Thyroid gland (tissue), 4 donors: Measurements from ENCODE around the gene CTSO. TPM values are rescaled to one million over a fixed set of nuclear protein-coding genes. Genes with fewer than 3 reads are reported as not detected.

Source experiments
- DNase-seq, 2 donors: peaks; one replicate each; pipeline ENCODE4 v3.0.0-alpha.2; 2019
- H3K27ac ChIP-seq, 3 donors: fragments of 200-600 bp; sonication (generic); 1 replicate in 2 of 3; 2 replicates in 1 of 3; pipeline ENCODE4 v1.5.1; 2016 to 2019; ENCODE audit warnings: mild to moderate bottlenecking in 1 of 3, moderate library complexity in 1 of 3
- H3K27me3 ChIP-seq: fragments of 200-600 bp; sonication (generic); one replicate; pipeline ENCODE4 v1.5.1; 2019
- H3K36me3 ChIP-seq, 2 donors: fragments of 200-600 bp; sonication (generic); one replicate each; pipeline ENCODE4 v1.5.1; 2016 to 2019
- H3K4me1 ChIP-seq, 2 donors: fragments of 200-600 bp; sonication (generic); one replicate each; pipeline ENCODE4 v1.5.1; 2017 to 2019
- H3K4me3 ChIP-seq, 3 donors: fragments of 200-600 bp; sonication (generic); replicated peaks in 1 of 3; 1 replicate in 2 of 3; 2 replicates in 1 of 3; pipeline ENCODE4 v1.5.1; 2016; ENCODE audit warnings: mild to moderate bottlenecking in 1 of 3
- H3K9me3 ChIP-seq: fragments of 200-600 bp; sonication (generic); one replicate; pipeline ENCODE4 v1.5.1; 2017
- CTCF ChIP-seq, 6 experiments: fragments of 200-600 bp in 3 of 6; fragments of 450-650 bp in 3 of 6; sonication (generic) in 3 of 6; IDR thresholded peaks; one replicate each; pipeline ENCODE4 v1.5.1; 2016 to 2019; ENCODE audit warnings: antibody characterized with exemption in 6 of 6, mild to moderate bottlenecking in 2 of 6, inconsistent platforms in 1 of 6, moderate library complexity in 1 of 6
- POLR2A ChIP-seq, 2 donors: fragments of 450-650 bp; IDR thresholded peaks; one replicate each; pipeline ENCODE4 v1.6.1; 2017; ENCODE audit warnings: antibody characterized with exemption in 2 of 2, mild to moderate bottlenecking in 2 of 2, moderate library complexity in 1 of 2
- WGBS, 2 donors: methylation state at CpG; one replicate each; pipeline ENCODE4 v1.1.5; 2017; 5-methylcytosine and 5-hydroxymethylcytosine counted together
- intact Hi-C: fragments of 100-400 bp; cut with DNase I; formaldehyde crosslinking; loops from one replicate; pipeline ENCODE4 v1.15.1; 2023
- total RNA-seq, 4 donors: library from RNA; depleted of rRNA; stranded (reverse); fragments of >200 nt; gene quantifications; one replicate each; pipeline ENCODE4 v1.2.3, GENCODE V29; 2016

Gene CTSO
- total RNA-seq, 4 donors from 2014 or later = 31.9 to 36.3 (median 35.6) TPM

- no peak for TF ChIP-seq POLR2A (IDR thresholded peaks at IDR 0.05)
- no peak for TF ChIP-seq CTCF (IDR thresholded peaks at IDR 0.05)
These were observed 5.1 kb downstream of the CTSO start for GRCh38 chr4:155948541-155948940.

GRCh38 chr4:155946486-155946885 is 7.2 kb downstream of the CTSO start:
- no peak overlapping the region for H3K4me3 ChIP-seq
- TF ChIP-seq CTCF (IDR thresholded peaks at IDR 0.05) = no peak
- no peak for TF ChIP-seq POLR2A (IDR thresholded peaks at IDR 0.05)
- no peaks in the 10 kb centered on the region for H3K9me3 ChIP-seq
- DNase-seq = no peak
- H3K4me1 ChIP-seq = no peaks in the 10 kb centered on the region
- peaks cover 0 to 7% of the 10 kb centered on the region in 2 donors for H3K36me3 ChIP-seq
- H3K27me3 ChIP-seq = no peaks in the 10 kb centered on the region
- WGBS, 2 donors = 27 to 28% methylated on average over 4 of the region's 4 CpGs
- H3K27ac ChIP-seq = no peak overlapping the region
- intact Hi-C loops = no loop called here

More at GRCh38 chr4:155948541-155948940, 5.1 kb downstream of the CTSO start:
- Histone ChIP-seq H3K27me3 (no peaks in the 10 kb centered on the region), H3K4me1 (no peaks in the 10 kb centered on the region), H3K36me3 (no peaks in the 10 kb centered on the region), H3K4me3 (no peak overlapping the region), H3K9me3 (no peaks in the 10 kb centered on the region), H3K27ac (no peak overlapping the region)
- 95 to 97% methylated on average over 1 of the region's 1 CpG for WGBS, 2 donors
- intact Hi-C loops = no loop called here
- no peak for DNase-seq

GRCh38 chr4:155944516-155944915 is 9.2 kb downstream of the CTSO start:
- H3K27ac ChIP-seq = no peak overlapping the region
- TF ChIP-seq POLR2A (IDR thresholded peaks at IDR 0.05) (no peak), CTCF (IDR thresholded peaks at IDR 0.05) (no peak)
- H3K4me1 ChIP-seq = no peaks in the 10 kb centered on the region
- no peaks in the 10 kb centered on the region for H3K27me3 ChIP-seq
- DNase-seq = no peak
- WGBS, 2 donors = 90 to 92% methylated on average over 1 of the region's 1 CpG
- peaks cover 0 to 11% of the 10 kb centered on the region in 2 donors for H3K36me3 ChIP-seq
- H3K9me3 ChIP-seq = no peaks in the 10 kb centered on the region
- intact Hi-C loops = no loop called here
- H3K4me3 ChIP-seq = no peak overlapping the region

- intact Hi-C loops = no loop called here
- peaks cover 0 to 11% of the 10 kb centered on the region in 2 donors for H3K36me3 ChIP-seq
- TF ChIP-seq POLR2A (IDR thresholded peaks at IDR 0.05) (no peak), CTCF (IDR thresholded peaks at IDR 0.05) (no peak)
- no peak overlapping the region for H3K4me3 ChIP-seq
- no peaks in the 10 kb centered on the region for H3K4me1 ChIP-seq
- WGBS, 2 donors = 94 to 97% methylated on average over 3 of the region's 3 CpGs
- no peaks in the 10 kb centered on the region for H3K9me3 ChIP-seq
- DNase-seq = no peak
- no peaks in the 10 kb centered on the region for H3K27me3 ChIP-seq
- no peak overlapping the region for H3K27ac ChIP-seq
These were observed 9.9 kb downstream of the CTSO start for GRCh38 chr4:155943605-155944291.

- Histone ChIP-seq H3K36me3 (peaks cover 10 to 17% of the 10 kb centered on the region in 2 donors), H3K27me3 (no peaks in the 10 kb centered on the region), H3K4me3 (no peak overlapping the region), H3K9me3 (no peaks in the 10 kb centered on the region), H3K4me1 (no peaks in the 10 kb centered on the region), H3K27ac (no peak overlapping the region)
- no peak for DNase-seq
- TF ChIP-seq POLR2A (IDR thresholded peaks at IDR 0.05) (no peak), CTCF (IDR thresholded peaks at IDR 0.05) (no peak)
- intact Hi-C loops = no loop called here
- 87 to 92% methylated on average over 1 of the region's 1 CpG for WGBS, 2 donors
These were observed 11.8 kb downstream of the CTSO start for GRCh38 chr4:155941820-155942219.
